Smooth muscle cell (in vitro differentiated cells): ENCODE data around the gene SSBP1. TPM values are rescaled to one million over a fixed set of nuclear protein-coding genes. Genes with fewer than 3 reads are reported as not detected.
A peak's percentile ranks its signal among the peaks of the same experiment; 100 is the strongest.

Source experiments
- DNase-seq: peaks from one replicate; lab custom pipeline; 2025; ENCODE audit not compliant: unreplicated experiment; lab: John Stamatoyannopoulos, UW
- H2AFZ ChIP-seq: fragments of 200-600 bp; sonication (generic); 2 replicates; pipeline ENCODE4 v1.6.0; 2016; ENCODE audit warnings: antibody characterized with exemption, low read depth, mild to moderate bottlenecking
- H3F3A ChIP-seq: fragments of 200-600 bp; sonication (generic); 2 replicates; pipeline ENCODE4 v1.6.0; 2017; ENCODE audit warnings: antibody characterized with exemption, low read depth
- H3K27ac ChIP-seq: fragments of 200-600 bp; sonication (generic); 2 replicates; pipeline ENCODE4 v1.5.1; 2016; ENCODE audit warnings: low read depth, mild to moderate bottlenecking
- H3K27me3 ChIP-seq: fragments of 200-600 bp; sonication (generic); 2 replicates; pipeline ENCODE4 v1.6.1; 2016; ENCODE audit warnings: low read depth, mild to moderate bottlenecking
- H3K36me3 ChIP-seq: fragments of 200-600 bp; sonication (generic); 2 replicates; pipeline ENCODE4 v1.5.1; 2016; ENCODE audit warnings: low read depth
- H3K4me1 ChIP-seq: fragments of 200-600 bp; sonication (generic); 2 replicates; pipeline ENCODE4 v1.5.1; 2016; ENCODE audit warnings: low read depth
- H3K4me2 ChIP-seq: fragments of 200-600 bp; sonication (generic); 2 replicates; pipeline ENCODE4 v1.6.0; 2016; ENCODE audit warnings: mild to moderate bottlenecking
- H3K4me3 ChIP-seq: fragments of 200-600 bp; sonication (generic); 2 replicates; pipeline ENCODE4 v1.5.1; 2016; ENCODE audit warnings: mild to moderate bottlenecking
- H3K79me2 ChIP-seq: fragments of 200-600 bp; sonication (generic); 2 replicates; pipeline ENCODE4 v1.6.0; 2016; ENCODE audit warnings: low read depth, mild to moderate bottlenecking
- H3K9ac ChIP-seq: fragments of 200-600 bp; sonication (generic); 2 replicates; pipeline ENCODE4 v1.6.0; 2016; ENCODE audit warnings: low read depth
- H3K9me3 ChIP-seq: fragments of 200-600 bp; sonication (generic); replicated peaks from 2 replicates; pipeline ENCODE4 v1.5.1; 2016; ENCODE audit warnings: low read depth
- H4K20me1 ChIP-seq: fragments of 200-600 bp; sonication (generic); 2 replicates; pipeline ENCODE4 v1.6.0; 2016; ENCODE audit warnings: low read depth
- CTCF ChIP-seq: fragments of 200-600 bp; sonication (generic); IDR thresholded peaks from 2 replicates; pipeline ENCODE4 v1.5.1; 2017; ENCODE audit warnings: borderline replicate concordance, mild to moderate bottlenecking, antibody characterized with exemption; ENCODE audit not compliant: insufficient read depth, poor library complexity, severe bottlenecking
- WGBS: methylation state at CpG from one replicate; pipeline ENCODE4 v1.1.7; 2016; ENCODE audit warnings: low lambda C conversion rate; 5-methylcytosine and 5-hydroxymethylcytosine counted together
- polyA plus RNA-seq: library from polyadenylated mRNA; unstranded; fragments of >200 nt; fragmentation: Nextera tagmentation; extraction: Ambion mirVana; gene quantifications from 2 replicates; pipeline ENCODE4 v1.2.1, GENCODE V29; 2016
- total RNA-seq: library from RNA; depleted of rRNA; stranded (reverse); fragments of >200 nt; gene quantifications from 2 replicates; pipeline ENCODE4 v1.2.3, GENCODE V29; 2014

The SSBP1 gene
- total and polyA plus RNA-seq, 2 experiments from 2014 or later = 202 to 255 TPM

GRCh38 chr7:141731476-141732149 lies 6.5 kb upstream of the SSBP1 start:
- no peak for TF ChIP-seq CTCF
- H3K4me1 ChIP-seq = no peaks in the 10 kb centered on the region
- no peak overlapping the region for H3K27ac ChIP-seq
- no peak overlapping the region for H3K4me3 ChIP-seq
- H3K79me2 ChIP-seq = no peaks in the 10 kb centered on the region
- no peak overlapping the region for H3K9ac ChIP-seq
- H2AFZ ChIP-seq = no peak overlapping the region
- no peaks in the 10 kb centered on the region for H3K27me3 ChIP-seq
- H3F3A ChIP-seq = no peaks in the 10 kb centered on the region
- no peak for DNase-seq
- H3K36me3 ChIP-seq = no peaks in the 10 kb centered on the region
- 94% methylated on average over 12 of the region's 24 CpGs for WGBS
- H4K20me1 ChIP-seq = no peaks in the 10 kb centered on the region
- no peaks in the 10 kb centered on the region for H3K9me3 ChIP-seq
- no peak overlapping the region for H3K4me2 ChIP-seq

- peak overlapping the region; percentile 90 for H3K4me2 ChIP-seq
- DNase-seq = no peak
- peak overlapping the region; percentile 92 for H2AFZ ChIP-seq
- no peaks in the 10 kb centered on the region for H3K9me3 ChIP-seq
- peak overlapping the region; percentile 84 for H3K4me3 ChIP-seq
- no peaks in the 10 kb centered on the region for H3K36me3 ChIP-seq
- H3K4me1 ChIP-seq = peaks cover 11% of the 10 kb centered on the region
- no peaks in the 10 kb centered on the region for H4K20me1 ChIP-seq
- no peaks in the 10 kb centered on the region for H3F3A ChIP-seq
- TF ChIP-seq CTCF = no peak
- peaks cover 28% of the 10 kb centered on the region for H3K79me2 ChIP-seq
- no peaks in the 10 kb centered on the region for H3K27me3 ChIP-seq
- WGBS = 78% methylated on average over 11 of the region's 11 CpGs
- peak overlapping the region; percentile 73 for H3K27ac ChIP-seq
- peak overlapping the region; percentile 67 for H3K9ac ChIP-seq
These were observed 881 bp upstream of the SSBP1 start for GRCh38 chr7:141737118-141737835.

- Histone ChIP-seq H3K9me3 (no peaks in the 10 kb centered on the region), H3K27me3 (no peaks in the 10 kb centered on the region), H3K79me2 (peaks cover 28% of the 10 kb centered on the region), H4K20me1 (no peaks in the 10 kb centered on the region), H3K4me2 (peak overlapping the region; percentile 88), H3K36me3 (peaks cover 5% of the 10 kb centered on the region), H3K9ac (peak overlapping the region; percentile 79), H3K4me3 (peak overlapping the region; percentile 84), H3F3A (no peaks in the 10 kb centered on the region), H3K4me1 (peaks cover 11% of the 10 kb centered on the region), H2AFZ (peak overlapping the region; percentile 92), H3K27ac (peak overlapping the region; percentile 73)
- DNase-seq = no peak
- 1% methylated on average over 6 of the region's 6 CpGs for WGBS
- no peak for TF ChIP-seq CTCF
These were observed 445 bp downstream of the SSBP1 start for GRCh38 chr7:141738592-141739013.
